Ishikawa (cell line): ENCODE results near the gene NFE2L2.

ENCODE experiments used
- CEBPB ChIP-seq: IDR thresholded peaks from 2 replicates; pipeline ENCODE4 v1.6.1; 2012
- CREB1 ChIP-seq: IDR thresholded peaks from 2 replicates; pipeline ENCODE4 v1.6.1; 2012; ENCODE audit warnings: low read depth
- EGR1 ChIP-seq: IDR thresholded peaks from 2 replicates; pipeline ENCODE4 v1.6.1; 2012
- EP300 ChIP-seq: IDR thresholded peaks from 2 replicates; pipeline ENCODE4 v1.6.1; 2012; ENCODE audit warnings: borderline replicate concordance
- FOXM1 ChIP-seq: IDR thresholded peaks from 2 replicates; pipeline ENCODE4 v1.6.1; 2012; ENCODE audit warnings: low read depth, borderline replicate concordance
- MAX ChIP-seq: IDR thresholded peaks from 2 replicates; pipeline ENCODE4 v1.6.1; 2012
- NFIC ChIP-seq: IDR thresholded peaks from 2 replicates; pipeline ENCODE4 v1.6.1; 2012
- RAD21 ChIP-seq: IDR thresholded peaks from 2 replicates; pipeline ENCODE4 v1.6.1; 2012; ENCODE audit warnings: low read depth
- REST ChIP-seq: IDR thresholded peaks from 2 replicates; pipeline ENCODE4 v1.6.1; 2012; ENCODE audit warnings: low read depth, mild to moderate bottlenecking
- TAF1 ChIP-seq: IDR thresholded peaks from 2 replicates; pipeline ENCODE4 v1.6.1; 2012; ENCODE audit warnings: low read depth, mild to moderate bottlenecking
- TCF12 ChIP-seq: IDR thresholded peaks from 2 replicates; pipeline ENCODE4 v1.6.1; 2012; ENCODE audit warnings: low read depth
- TEAD4 ChIP-seq: IDR thresholded peaks from 2 replicates; pipeline ENCODE4 v1.6.1; 2012
- USF1 ChIP-seq: IDR thresholded peaks from 2 replicates; pipeline ENCODE4 v1.6.1; 2012
- YY1 ChIP-seq: IDR thresholded peaks from 2 replicates; pipeline ENCODE4 v1.6.1; 2012; ENCODE audit warnings: low read depth
- ZBTB7A ChIP-seq: IDR thresholded peaks from 2 replicates; pipeline ENCODE4 v1.6.1; 2012; ENCODE audit warnings: low read depth

The NFE2L2 gene

GRCh38 chr2:177256026-177256425, 8.5 kb downstream of the NFE2L2 start:
- TF ChIP-seq TAF1 = no peak
- TF ChIP-seq MAX = no peak
- no peak for TF ChIP-seq TEAD4
- no peak for TF ChIP-seq CEBPB
- no peak for TF ChIP-seq FOXM1

- TF ChIP-seq EGR1 (no peak), TCF12 (no peak), CREB1 (no peak), ZBTB7A (no peak), USF1 (no peak), RAD21 (no peak), CEBPB (no peak), NFIC (no peak), FOXM1 (no peak), TAF1 (no peak), YY1 (no peak), EP300 (no peak), MAX (no peak), REST (no peak), TEAD4 (no peak)
These were observed 9.3 kb downstream of the NFE2L2 start for GRCh38 chr2:177255227-177255601.

GRCh38 chr2:177254433-177255226, 9.9 kb downstream of the NFE2L2 start:
- TF ChIP-seq RAD21 = peak; percentile 41; the same call in 1 of the 2 replicates
- TF ChIP-seq CEBPB = no peak

GRCh38 chr2:177253704-177254103, 10.8 kb downstream of the NFE2L2 start:
- no peak for TF ChIP-seq TAF1
- no peak for TF ChIP-seq ZBTB7A
- no peak for TF ChIP-seq NFIC
- no peak for TF ChIP-seq USF1
- no peak for TF ChIP-seq EGR1
- TF ChIP-seq FOXM1 = no peak
- TF ChIP-seq REST = no peak
- TF ChIP-seq CEBPB = no peak
- no peak for TF ChIP-seq RAD21
- TF ChIP-seq TEAD4 = no peak
- no peak for TF ChIP-seq TCF12
- TF ChIP-seq EP300 = no peak

GRCh38 chr2:177252808-177253531, 11.6 kb downstream of the NFE2L2 start:
- TF ChIP-seq TAF1 (no peak), CEBPB (0 out of 2 replicates have a peak, but pooled peaks have one; percentile 25), CREB1 (no peak), EP300 (no peak)

GRCh38 chr2:177251165-177251542, 13.4 kb downstream of the NFE2L2 start:
- no peak for TF ChIP-seq FOXM1
- TF ChIP-seq USF1 = no peak
- TF ChIP-seq TCF12 = no peak
- TF ChIP-seq REST = no peak
